Stimulated activated CD8-positive, alpha-beta memory T cell treated with anti-CD3 and anti-CD28 coated beads, Interleukin-12 subunit alpha, Interleukin-12 subunit beta, amount 100 ng/mL, for 24 hours (primary cell): ENCODE results near the gene ZNF410.
A peak's percentile ranks its signal among the peaks of the same experiment; 100 is the strongest.
"Not testable (repeated sequence)": the region's sequence is repeated elsewhere in the genome, so short reads cannot be mapped to it uniquely, and the experiment has no call there.

Experiments used
- DNase-seq: peaks from one replicate; pipeline ENCODE4 v3.0.0-alpha.2; 2020; ENCODE audit errors: extremely low read depth

ZNF410 gene, protein sequence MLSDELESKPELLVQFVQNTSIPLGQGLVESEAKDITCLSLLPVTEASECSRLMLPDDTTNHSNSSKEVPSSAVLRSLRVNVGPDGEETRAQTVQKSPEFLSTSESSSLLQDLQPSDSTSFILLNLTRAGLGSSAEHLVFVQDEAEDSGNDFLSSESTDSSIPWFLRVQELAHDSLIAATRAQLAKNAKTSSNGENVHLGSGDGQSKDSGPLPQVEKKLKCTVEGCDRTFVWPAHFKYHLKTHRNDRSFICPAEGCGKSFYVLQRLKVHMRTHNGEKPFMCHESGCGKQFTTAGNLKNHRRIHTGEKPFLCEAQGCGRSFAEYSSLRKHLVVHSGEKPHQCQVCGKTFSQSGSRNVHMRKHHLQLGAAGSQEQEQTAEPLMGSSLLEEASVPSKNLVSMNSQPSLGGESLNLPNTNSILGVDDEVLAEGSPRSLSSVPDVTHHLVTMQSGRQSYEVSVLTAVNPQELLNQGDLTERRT

DNA sequence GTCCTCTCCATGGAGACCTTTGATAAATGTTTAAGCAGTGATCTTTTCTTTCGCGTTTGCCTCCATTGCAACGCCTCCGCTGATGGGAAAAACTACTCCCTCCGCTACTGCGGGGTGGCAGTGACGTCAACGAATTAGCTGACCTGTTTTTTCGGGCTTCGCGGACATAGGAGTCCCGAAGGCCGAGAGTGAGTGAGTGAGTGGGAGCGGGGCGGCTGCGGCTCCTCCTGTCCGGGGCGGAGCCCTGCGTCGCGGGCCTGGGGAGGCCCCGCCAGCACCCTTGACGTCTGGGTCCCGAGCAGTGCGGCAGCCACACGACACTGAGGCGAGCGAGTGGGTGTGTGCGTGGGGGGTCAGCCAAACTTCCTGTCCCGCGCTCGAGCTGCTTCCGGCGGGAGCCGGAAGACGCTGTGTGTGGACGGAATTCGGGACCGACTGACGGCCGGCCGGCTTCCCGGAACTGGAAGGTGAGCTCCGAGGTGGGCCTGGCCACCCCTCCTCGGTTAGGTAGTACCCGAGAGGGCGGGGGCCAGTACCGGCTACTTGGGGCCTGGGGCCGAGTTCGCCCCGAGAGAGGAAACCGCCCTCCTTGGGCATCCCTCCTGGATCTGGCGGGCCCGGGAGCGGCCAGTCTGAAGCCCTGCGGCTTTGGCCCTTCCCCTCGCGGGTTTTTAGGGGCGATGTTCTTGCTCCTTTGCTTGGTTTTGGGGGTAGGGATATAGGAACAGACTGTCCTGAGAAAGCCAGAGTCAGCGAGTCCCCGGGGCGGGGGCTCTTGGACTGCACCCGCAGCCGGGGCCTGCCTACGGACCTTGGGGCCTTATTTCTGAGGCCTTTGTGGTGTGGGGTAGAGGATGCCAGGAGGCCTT, at the start of gene ZNF410:
Gene ZNF410, plus strand, starts transcription at position 411 of the 869 bp plus-strand sequence. CDS start 5,317 bp downstream, outside the sequence.
- peak; percentile 79 for DNase-seq

DNA sequence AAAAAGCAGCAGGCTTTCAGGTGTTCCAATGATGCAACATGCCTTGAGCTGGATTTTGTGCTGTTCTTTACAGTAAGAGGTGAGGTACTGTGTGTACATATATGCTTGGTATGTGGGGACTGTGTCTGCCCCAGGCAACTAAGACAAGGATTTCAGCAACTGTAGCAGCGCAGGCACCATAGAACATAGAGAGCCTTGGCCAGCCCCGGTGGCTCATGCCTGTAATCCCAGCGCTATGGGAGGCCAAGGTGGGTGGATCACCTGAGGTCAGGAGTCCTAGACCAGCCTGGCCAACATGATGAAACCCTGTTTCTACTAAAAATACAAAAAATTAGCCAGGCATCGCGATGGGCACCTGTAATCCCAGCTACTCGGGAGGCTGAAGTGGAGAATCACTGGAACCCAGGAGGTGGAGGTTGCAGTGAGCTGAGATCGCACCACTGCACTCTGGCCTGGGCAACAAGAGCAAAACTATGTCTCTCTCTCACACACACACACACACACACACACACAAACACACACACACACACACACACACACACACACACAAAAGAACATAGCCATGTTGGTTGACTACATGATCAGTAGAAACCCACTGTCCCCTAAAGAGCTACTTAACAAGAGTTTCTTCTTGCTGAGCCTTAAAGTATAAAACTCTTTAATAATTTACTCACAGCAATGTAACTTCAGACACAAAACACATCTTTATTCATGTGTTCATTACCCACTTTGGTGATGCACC, 48.2 kb upstream of the ZNF410 start:
- not testable (repeated sequence) for DNase-seq

DNA sequence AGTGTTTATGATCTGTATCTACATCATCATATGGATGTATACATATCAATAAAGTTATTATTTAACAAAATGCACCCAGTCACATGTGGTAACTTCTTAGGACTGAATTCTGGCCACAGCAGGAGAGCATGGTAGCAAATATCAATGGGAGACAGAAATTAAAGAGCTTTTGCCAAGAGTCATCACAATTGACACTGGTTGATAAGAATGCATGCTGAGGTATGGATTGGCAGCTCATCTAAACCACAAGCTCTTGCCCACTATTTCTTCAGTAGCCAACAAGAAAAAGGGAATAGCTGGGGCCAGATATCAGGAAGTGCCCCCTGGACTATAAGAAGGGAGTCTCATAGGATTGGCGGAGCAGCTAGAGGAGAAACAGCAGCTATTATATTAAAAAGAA, 44.5 kb upstream of the ZNF410 start:
- no peak for DNase-seq

DNA sequence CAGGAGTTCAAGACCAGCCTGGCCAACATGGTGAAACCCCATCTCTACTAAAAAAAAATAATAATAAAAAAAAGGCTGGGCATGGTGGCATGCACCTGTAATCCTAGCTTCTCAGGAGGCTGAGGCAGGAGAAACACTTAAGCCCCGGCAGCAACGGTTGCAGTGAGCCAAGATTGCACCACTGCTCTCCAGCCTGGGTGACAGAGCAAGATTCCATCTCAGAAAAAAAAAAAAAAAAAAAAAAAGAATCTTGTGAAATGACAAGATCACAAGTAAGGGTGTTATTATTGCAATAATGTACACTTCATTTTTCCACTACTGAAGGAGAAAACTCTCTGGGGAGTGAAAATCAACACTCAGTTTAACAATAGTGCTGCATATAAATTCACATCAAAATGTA, 43.8 kb upstream of the ZNF410 start:
- no peak for DNase-seq

DNA sequence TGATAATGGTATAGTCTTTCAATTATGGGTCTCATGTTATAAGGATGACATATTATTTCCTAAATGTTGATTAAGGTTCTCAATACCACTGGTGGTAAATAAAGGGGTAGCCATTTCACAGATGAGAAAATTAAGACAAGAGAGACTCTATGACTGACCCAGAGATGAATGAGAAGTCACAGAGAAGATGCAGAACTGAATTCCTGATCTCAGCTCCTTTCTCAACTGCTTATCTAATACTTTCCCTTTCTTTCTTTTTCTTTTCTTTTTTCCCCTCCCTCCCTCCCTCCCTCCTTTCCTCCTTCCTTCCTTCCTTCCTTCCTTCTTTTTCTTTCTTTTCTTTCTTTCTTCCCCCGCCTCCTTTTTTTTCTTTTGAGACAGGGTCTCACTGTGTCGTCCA, 43.4 kb upstream of the ZNF410 start:
- no peak for DNase-seq

DNA sequence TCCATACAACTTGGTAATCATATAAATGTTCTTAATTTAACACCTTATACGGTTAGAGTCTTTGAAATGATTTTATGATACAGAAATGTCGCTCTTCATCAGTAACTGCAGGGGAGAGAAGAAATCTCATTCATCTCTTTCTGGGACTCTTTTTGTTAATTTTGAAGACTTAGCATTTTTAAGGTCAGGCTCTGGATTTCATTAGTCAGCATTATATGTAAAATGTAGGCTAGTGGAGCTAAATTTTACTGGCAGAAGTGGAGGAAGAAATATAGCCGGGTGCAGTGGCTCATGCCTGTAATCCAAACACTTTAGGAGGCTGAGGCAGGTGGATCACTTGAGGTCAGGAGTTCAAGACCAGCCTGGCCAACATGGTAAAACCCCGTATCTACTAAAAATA, 39.7 kb upstream of the ZNF410 start:
- DNase-seq, result no peak

DNA sequence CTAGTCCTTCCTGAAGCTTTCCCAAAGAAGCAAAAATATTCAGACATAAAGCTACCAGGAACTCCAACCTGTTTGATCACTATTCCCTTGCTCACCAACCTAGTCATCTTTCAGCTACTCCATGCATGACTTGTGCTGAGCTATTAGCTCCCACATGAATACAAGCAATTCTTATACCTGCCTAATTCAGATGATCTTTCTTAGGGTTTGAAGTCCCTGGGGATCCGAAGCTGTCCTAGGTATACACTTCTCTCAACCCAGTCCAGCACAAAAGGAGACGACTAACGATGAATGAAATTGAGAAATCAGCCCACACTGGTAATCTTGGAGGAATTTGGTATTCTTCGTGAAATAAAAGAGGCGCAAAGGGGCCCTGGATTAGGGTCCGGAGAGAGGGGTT, 35.7 kb upstream of the ZNF410 start:
- DNase-seq, result no peak

DNA sequence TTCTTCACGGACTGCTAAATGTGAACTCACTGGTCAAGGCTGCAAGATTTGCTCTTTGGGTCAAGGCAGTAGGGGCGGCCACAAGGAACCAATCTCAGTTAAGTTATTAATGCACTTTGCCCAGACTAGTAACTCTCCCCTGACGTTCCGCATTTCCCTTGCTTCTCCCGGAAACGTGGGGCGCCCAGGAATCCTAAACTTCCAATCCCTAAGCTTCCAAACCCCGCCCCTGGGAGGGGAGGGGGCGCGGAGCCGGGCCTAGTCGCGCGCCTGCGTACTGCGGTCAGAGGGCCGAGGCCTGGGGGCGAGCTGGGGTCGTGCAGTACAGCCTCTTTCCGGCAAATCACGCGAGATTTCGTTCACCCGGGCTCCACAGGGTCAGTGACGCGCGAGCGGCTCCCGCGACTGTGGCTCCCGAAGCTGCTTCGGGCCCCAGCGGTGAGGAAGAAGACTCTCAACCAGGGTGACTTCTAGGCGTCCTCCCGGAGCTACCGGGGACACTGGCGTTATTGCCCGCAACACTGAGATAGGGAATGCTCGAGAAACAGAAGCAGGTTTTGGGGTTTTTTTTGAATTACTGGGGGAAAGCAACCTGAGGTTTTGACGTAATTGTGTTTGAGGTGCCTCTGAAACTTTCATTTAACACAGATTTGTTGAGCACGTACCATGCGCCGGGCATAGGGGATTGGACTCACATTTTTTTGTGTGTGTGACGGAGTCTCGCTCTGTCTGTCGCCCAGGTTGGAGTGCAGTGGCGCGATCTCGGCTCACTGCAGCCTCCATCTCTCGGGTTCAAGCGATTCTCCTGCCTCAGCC, 34.9 kb upstream of the ZNF410 start, which contains the start of gene PTGR2:
Gene PTGR2, plus strand, starts transcription at position 265 of the 816 bp plus-strand sequence. CDS start 7,032 bp downstream, outside the sequence.
- DNase-seq, result peak; percentile 79

DNA sequence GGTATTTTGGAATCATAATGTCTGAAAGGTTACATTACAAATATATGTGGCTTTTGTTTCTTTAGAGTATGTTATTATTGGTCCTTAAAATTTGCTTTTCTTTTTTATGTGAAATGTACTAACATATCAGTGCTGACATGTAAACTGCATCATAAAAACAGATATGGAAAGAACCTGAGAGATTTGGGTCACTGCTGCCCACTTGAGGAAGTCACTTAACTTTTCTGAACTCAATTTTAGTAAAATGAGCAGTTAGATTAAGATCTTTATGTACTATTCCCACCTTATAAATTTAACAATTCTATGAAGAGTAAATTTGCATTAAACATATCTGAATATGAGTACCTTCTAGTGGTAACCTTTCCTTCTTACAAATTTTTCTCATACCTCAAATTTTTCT, 27.5 kb upstream of the ZNF410 start:
- DNase-seq, result no peak

DNA sequence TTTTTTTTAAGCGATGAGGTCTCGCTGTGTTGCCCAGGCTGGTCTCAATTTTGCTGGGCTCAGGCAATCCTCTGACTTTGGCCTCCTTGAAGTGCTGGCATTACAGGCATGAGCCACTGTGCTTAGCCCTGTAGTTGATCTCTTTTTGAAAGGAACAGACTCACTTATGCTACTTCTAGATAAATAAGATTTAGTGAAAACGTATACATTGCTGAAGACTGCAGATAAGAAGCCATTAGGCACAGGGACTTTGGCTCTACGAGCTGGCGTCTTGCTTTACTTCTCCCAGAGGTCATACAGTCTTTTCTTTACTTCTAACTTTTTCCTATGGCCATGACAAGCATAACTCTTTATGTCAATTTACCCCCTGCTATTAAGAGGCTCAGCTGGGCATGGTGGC, 25.6 kb upstream of the ZNF410 start:
- DNase-seq, result no peak

DNA sequence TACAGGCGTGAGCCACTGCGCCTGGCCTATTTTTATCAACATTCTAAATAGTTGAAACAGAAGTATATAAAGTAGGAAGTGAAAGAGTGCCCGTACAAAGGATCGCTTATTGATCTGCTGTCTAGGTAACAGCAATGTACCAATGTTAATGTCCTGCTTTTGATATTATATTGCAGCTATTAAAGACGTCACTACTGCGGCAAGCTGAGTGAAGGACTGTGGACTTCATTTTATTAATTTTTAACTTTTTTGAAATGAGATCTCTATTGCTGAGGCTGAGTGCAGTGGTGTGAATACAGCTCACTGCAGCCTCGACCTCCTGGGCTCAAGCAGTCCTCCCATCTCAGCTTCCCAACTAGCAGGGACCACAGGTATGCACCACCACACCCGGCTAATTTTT, 24.2 kb upstream of the ZNF410 start:
- DNase-seq, result no peak

DNA sequence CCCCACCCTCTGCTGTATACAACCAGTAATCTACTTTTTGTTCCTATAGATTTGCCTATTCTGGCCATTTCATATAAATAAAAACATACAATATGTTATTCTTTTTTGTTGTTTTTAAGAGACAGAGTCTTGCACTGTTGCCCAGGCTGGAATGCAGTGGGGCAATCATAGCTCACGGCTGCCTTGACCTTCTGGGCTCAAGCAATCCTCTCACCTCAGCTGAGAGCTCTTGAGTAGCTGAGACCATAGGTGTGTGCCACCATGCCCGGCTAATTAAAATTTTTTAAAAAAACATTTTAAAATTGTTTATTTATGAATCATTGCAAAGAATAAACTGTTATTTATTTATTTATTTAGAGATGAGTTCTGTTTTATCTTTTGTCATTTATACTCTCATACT, 23.4 kb upstream of the ZNF410 start:
- DNase-seq, result no peak

DNA sequence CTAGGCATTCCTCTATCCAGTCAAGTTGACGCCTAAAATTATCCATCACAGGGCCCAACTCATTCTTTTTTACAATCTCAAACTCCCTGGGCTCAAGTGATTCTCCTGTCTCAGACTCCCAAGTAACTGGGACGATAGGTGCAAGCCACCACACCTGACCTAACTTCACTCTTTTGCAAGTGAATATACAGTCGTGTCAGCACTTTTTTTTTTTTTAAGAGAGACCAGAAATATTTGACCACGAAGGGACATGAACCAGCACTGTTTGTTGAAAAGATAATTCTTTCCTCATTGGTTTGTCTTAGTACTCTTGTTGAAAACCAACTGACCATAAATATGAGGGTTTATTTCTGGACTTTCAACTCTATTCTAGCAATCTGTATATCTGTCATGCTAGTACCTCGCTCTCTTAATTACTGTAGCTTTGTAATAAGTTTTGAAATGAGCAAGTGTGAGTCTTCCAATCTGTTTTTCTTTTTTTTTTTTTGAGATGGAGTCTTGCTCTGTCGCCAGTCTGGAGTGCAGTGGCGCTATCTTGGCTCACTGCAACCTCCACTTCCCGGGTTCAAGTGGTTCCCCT, 21.0 kb upstream of the ZNF410 start:
- DNase-seq, result no peak

DNA sequence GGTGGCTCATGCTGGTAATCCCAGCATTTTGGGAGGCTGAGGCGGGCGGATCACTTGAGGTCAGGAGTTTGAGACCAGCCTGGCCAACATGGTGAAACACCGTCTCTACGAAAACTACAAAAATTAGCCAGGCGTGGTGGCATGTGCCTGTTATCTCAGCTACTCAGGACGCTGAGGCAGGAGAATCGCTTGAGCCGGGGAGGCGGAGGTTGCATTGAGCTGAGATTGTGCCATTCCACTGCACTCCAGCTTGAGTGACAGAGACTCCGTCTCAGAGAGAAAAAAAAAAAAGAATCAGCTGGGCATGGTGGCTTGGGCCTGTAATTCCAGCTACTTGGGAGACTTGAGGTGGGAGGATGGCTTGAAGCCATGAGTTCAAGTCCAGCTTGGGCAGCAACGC, 16.9 kb upstream of the ZNF410 start:
- not testable (repeated sequence) for DNase-seq

DNA sequence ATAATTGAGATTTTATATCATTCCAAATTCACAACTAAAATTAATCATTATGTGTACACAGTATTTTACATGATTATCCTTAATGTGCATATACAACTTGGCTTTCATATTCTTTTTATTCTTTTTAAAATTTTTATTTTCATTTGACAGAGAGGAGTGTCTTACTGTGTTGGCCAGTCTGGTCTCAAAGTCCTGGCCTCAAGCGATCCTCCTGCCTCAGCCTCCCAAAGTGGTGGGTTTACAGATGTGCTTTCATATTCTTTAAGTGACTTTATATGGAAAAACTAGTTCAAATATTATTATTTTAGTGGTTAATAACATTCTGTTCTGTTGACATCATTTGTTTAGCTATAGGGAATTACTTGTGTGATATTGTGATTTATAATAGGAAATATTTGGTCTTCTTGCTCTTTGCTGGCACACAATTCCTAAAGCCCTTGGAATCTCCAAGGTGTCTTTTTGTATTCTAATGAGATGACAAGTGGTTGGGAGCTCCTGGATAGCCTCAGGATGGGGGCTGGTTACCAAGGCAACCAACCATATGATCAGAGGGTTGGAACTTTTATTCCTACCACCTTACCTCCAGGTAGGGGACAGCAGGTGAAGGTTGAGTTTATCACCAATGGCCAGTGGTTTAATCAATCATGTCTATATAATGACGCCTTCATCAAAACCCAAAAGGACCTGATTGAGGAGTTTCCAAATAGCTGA, 16.0 kb upstream of the ZNF410 start:
- DNase-seq, result no peak

DNA sequence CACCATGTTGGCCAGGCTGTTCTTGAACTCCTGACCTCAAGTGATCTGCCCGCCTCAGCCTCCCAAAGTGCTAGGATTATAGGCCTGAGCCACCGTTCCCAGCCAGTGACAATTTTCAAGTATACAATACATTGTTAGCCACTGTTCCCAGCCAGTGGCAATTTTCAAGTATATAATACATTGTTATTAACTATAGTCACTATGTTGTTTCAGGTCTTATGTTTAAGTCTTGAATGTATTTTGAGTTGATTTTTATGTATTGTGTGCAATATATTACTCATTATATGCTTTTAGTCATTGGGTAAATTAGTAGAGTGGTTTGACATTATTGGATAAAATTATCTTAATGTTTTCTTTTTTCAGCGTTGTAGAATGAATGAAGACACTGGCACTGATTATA, 13.0 kb upstream of the ZNF410 start:
- no peak for DNase-seq

DNA sequence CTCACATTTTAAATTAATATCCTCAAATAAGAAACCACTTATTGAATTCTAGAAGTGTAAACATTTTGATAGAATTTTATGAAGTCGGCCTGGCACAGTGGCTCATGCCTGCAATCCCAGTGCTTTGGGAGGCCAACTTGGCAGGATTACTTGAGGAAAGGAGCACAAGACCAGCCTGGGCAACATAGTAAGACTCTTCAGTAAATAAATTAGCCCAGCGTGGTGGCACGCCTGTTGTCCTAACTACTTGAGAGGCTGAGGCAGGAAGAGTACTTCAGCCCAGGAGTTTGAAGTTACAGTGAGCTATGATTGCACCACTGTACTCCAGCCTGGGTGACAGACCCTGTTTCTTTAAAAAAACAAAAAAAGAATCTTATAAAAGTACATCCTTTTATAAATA, 8.9 kb upstream of the ZNF410 start:
- no peak for DNase-seq

DNA sequence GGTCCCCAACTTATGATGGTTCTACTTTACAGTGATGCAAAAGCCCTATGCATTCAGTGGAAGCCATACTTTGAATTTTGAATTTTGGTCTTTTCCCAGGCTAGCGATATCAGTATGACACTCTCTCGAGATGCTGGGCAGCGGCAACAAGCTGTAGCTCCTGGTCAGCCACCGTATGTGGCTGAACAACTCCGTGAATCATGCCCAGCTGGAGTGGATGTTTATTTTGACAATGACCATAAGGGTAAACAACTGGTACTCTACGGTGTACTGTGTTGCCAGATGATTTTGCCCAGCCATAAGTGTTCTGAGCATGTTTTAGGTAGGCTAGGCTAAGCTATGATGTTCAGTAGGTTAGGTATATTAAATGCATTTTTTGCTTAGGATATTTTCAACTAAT, 8.2 kb upstream of the ZNF410 start:
- DNase-seq, result no peak

DNA sequence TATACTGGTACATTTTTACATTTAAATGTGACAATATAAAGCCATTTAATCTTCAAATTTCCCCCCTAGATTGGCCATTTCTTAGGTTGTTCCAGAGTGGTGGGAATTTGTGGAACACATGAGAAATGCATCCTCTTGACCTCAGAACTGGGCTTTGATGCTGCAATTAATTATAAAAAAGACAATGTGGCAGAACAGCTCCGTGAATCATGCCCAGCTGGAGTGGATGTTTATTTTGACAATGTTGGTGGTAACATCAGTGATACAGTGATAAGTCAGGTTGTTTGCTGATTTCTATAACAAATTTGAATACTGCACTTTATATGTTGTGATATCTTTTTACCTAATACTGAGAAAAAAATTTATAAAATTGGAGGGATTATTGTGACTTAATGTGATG, 7.6 kb upstream of the ZNF410 start:
- no peak for DNase-seq
